DMS53 (cell line): Measurements from ENCODE around the gene CSMD2.

Source experiments
- DNase-seq: peaks from one replicate; lab custom pipeline; 2025; lab: John Stamatoyannopoulos, UW

Gene CSMD2

GRCh38 chr1:33635336-33636012 lies 529.6 kb downstream of the CSMD2 start:
- DNase-seq, result no peak

GRCh38 chr1:33634806-33635205 lies 530.2 kb downstream of the CSMD2 start:
- peak; percentile 56 for DNase-seq

DNA sequence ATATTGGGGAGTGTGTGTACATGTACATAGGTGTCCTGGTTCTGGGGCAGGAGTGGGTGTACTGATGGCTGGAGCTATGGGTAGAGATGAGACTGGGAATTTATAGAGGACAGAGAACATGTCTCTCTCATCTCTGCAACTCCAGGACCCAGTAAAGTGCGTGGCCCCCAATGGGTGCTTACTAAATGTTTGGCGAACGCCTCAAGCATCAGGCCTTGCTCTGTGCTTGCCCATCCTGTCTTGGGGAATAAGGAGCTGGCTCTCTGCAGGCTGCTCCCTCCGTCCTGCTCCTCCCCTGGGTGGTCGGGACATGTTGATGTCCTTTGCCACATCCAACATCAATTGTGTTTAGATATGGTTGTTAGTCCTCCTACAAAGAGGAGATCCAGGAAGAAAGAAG lies 530.9 kb downstream of the CSMD2 start:
- DNase-seq, result no peak

GRCh38 chr1:33633019-33633801 lies 531.8 kb downstream of the CSMD2 start:
- peak; percentile 95 for DNase-seq

- DNase-seq, result no peak
These were observed 534.3 kb downstream of the CSMD2 start for GRCh38 chr1:33630686-33631085.

DNA sequence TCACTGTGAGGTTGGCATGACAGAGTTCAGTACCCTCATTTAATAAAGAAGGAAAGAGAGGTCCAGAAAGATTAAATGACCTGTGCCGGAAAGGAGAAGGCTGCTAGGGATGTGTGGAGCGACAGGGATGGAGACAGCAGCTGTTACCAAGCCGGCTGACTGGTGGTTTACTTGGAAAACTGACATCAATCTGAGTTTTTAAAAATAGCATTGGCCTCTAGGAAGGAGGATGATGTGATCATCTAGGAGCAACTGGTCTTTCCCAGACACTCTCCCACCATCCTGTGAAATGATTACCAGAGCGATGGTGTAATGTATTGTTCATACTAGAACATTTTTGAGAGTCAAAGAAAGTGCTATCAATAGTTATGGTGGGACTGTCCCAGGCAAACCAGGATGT lies 538.2 kb downstream of the CSMD2 start:
- DNase-seq, result no peak

GRCh38 chr1:33624991-33625870 lies 539.8 kb downstream of the CSMD2 start:
- peak; percentile 6 for DNase-seq

DNA sequence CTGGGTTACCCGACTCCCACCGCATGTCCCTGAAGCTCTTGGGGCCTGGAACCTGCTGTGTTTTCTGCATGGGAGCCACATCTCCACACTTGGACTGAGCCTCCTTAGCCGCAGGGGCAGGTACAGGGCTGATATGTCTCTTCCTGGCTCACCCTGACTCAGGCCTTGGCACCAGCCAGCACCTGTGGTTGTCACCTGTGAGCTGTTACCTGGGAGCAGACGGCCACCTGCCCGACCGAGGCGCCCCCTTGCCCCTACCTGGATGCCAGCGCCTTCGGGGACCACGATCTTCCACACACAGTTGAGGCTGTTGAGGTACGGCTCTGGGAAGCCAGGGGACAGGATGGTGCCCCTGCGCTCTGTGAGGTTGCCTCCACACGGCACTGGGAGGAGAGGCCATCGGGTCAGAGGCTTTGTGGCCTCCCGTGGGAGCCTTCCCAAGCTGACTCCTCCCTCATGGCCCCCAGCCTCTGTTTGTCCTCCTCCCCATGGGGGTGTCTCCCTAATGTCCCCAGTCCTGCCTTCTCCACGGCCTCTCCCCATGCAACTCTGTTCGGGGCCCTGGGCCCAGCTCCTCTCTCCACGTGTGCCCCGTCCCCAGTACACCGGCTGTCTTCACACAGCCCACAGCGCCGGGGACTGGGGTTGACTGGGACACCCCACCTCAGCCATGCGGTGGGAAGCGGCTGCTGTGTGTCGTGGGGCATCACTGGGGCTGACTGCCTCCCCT lies 540.6 kb downstream of the CSMD2 start:
- no peak for DNase-seq

DNA sequence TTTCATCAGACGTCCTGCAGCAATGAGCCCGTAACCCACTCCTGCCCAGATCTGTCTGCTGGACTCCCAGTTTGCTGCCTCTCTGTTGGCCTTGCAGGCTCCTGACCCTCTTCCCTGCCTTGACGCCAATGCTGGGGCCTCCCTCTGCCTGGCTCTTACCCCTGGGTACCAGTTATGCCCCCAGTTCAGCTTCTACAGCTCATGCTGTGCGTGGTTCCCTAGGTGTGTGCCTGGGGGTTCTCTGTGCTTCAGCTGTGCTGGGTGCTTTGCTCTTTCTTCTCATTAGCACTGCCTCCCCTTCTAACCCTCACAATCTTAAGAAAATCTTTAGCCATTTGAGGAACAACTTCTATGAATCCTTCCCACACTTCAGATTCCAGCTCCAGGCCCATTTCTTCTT lies 541.2 kb downstream of the CSMD2 start:
- DNase-seq, result no peak

- DNase-seq, result no peak
These were observed 542.3 kb downstream of the CSMD2 start for GRCh38 chr1:33622757-33623156.

- no peak for DNase-seq
These were observed 546.4 kb downstream of the CSMD2 start for GRCh38 chr1:33618636-33619035.

DNA sequence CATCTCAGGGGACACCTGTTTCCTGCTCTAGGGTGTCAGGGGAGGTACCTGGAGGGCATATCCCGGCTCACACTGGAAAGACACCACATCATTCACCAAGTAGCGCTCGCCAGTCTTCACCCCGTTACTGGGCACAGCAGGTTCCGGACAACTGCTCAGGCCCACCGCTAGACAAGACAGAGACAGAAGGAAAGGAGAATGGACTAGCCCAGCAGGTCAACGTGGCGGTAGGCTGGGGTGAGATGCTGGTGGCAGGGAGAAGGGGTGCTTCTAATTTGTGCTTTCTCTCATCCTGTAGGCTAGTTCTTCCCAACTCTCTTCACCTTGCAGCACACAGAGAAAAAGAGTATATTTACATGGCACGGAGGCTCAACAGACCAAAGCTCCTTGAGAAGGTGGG lies 547.6 kb downstream of the CSMD2 start:
- DNase-seq, result no peak

- no peak for DNase-seq
These were observed 548.2 kb downstream of the CSMD2 start for GRCh38 chr1:33616780-33617179.

DNA sequence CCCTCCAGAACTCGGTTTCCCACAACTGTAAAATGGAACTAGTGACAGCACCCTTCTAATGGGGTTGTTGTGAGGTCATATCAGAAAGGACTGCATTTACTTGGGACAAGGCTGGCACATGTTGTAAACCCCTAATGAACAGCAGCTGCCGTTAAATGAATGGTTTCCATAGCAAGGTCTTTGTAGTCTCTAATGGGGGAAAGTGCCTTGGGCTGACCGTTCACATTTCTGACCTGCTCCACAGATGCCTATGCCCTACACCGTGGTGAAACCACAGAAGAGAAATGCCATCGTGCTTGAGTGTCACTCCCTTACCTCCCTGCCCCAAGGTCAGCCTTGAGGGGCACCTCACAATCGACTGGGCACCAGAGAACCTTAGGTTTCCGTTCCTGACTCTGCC lies 549.5 kb downstream of the CSMD2 start:
- DNase-seq, result no peak

GRCh38 chr1:33610864-33611455 lies 554.1 kb downstream of the CSMD2 start:
- DNase-seq, result no peak

GRCh38 chr1:33610391-33610790 lies 554.6 kb downstream of the CSMD2 start:
- DNase-seq, result no peak

- no peak for DNase-seq
These were observed 555.3 kb downstream of the CSMD2 start for GRCh38 chr1:33609739-33610138.

DNA sequence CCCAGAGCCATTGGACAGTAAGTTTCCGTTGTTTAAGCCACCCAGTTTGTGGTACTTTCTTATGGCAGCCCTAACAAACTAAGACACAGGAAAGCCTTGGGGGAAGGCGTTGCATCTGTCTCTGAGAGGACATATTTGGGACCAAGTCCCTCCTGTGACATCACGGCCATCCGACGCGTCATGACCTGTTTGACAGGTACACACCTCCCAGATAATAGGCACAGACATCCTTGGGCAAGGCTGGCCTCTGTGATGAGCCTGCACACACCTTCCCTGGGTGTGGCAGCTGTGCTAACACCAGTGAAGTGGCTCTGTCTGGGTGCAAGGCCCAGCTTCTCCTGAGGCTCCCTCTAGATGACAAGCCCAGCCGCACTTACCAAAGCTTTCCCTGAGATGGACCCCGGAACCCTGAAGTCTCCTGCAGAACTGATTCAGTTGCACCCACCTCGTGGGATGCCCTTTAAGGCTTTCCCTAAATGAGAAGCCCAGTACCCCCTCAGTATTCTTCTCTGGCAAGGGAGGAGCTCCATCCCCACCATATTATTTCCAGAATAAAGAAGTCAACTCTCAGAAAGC lies 556.1 kb downstream of the CSMD2 start:
- DNase-seq, result peak; percentile 18

DNA sequence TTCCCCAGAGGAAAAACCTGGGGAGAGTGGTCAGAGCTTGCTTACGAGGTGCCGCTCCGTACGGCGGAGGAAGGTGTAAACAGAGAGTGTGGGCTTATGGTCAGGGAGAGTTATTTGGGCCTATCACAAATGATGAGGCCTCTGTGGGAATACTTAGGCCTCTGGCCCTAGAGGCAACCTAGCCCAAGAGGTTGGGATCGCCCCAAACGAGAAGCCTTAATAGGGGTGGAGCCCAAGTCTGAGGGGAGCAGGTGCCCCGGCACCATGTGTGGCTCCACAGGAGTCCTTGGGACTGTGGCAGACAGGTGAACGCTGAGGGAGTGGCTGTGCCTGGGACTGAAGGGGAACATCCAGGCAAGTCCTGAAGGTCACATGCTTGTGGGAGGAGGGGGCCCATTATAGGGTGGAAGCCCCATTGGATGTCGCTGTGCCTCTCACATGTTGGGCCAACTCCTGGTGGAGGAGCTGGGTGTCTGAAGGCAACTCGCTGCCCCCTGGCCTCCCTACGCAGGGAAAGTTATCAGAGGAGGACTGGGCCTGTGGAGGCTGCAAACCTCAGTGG lies 557.5 kb downstream of the CSMD2 start:
- DNase-seq, result no peak

DNA sequence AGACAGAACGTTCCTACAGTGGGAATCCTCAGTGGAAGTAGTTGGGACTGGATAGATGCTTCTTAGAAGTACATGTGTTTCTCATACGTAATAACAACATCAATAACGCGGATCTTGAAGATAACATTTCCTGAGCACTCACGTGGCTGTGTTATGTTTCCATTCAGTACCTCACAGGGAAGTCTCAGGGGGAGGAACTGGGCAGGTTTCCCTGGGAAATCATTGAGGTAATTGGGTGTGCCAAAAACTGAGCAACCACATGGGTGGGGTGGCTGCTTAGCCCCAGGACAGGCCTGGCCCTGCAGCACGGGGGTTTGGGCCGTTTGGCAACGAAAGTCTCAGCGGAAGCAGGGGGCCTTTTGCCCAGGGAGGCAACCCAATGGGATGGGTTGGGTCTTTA lies 558.8 kb downstream of the CSMD2 start:
- DNase-seq, result no peak

DNA sequence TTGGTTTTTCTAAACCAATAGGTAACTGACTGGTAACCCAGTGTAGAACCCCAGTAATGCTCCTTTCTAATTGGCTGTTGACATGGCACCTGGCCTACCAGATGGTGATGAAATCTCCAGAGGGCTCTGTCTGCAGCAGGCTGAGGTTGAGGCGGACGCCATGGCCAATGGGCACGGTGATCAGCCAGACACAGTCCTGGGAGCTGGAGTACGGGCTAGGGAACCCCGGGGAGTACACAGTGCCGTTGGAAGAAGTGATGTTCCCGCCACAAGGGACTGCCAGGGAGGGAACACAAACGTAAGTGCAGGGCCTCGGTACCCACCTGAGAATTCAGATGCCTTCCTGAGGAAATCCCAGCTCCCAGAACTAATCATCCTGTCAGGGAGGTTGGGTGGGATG lies 562.8 kb downstream of the CSMD2 start:
- DNase-seq, result no peak
